HEK293 (cell line): ENCODE measurements around the gene ARHGAP32.

ENCODE experiments used
- CTCF ChIA-PET: fragments of 350-600 bp; formaldehyde crosslinking; extraction: SDS; loops from one replicate; lab custom pipeline; 2021; ENCODE audit warnings: antibody characterized with exemption; lab: Yijun Ruan, JAX
- POLR2A ChIA-PET: fragments of 300-600 bp; formaldehyde crosslinking; extraction: SDS; loops from one replicate; lab custom pipeline; 2020; ENCODE audit warnings: antibody characterized with exemption, inconsistent platforms; lab: Yijun Ruan, JAX
- H3K27ac ChIP-seq: fragments of 200-500 bp; sonication (Bioruptor generic); 2 replicates; pipeline ENCODE4 v1.5.1; 2014; ENCODE audit warnings: low read depth, low read length, control low read depth, inconsistent platforms; ENCODE audit errors: extremely low read depth
- H3K36me3 ChIP-seq, 2 experiments: fragments of 200-500 bp in 1 of 2; sonication (Bioruptor generic) in 1 of 2; 1 replicate in 1 of 2; 2 replicates in 1 of 2; pipeline ENCODE4 v1.5.1; 2014 to 2017; ENCODE audit warnings: inconsistent platforms in 2 of 2, low read length in 2 of 2; ENCODE audit not compliant: control insufficient read depth in 2 of 2, insufficient read depth in 1 of 2
- H3K4me1 ChIP-seq: fragments of 200-500 bp; sonication (Bioruptor generic); 2 replicates; pipeline ENCODE4 v1.5.1; 2014; ENCODE audit warnings: mild to moderate bottlenecking, low read length, inconsistent platforms; ENCODE audit not compliant: control insufficient read depth, insufficient read depth
- H3K4me3 ChIP-seq: 2 replicates; pipeline ENCODE4 v1.5.1; 2011; ENCODE audit warnings: low read depth, mild to moderate bottlenecking, control low read depth, low read length, moderate library complexity
- H3K9me3 ChIP-seq: fragments of 200-500 bp; sonication (Bioruptor generic); 2 replicates; pipeline ENCODE4 v1.5.1; 2014; ENCODE audit warnings: low read depth, low read length, inconsistent platforms; ENCODE audit not compliant: control insufficient read depth, insufficient read depth
- FEZF1 ChIP-seq: fragments of 450-650 bp; formaldehyde crosslinking; IDR thresholded peaks from 2 replicates; pipeline ENCODE4 v1.5.1; 2016; ENCODE audit warnings: missing biosample characterization, missing genetic modification characterization
- GLI2 ChIP-seq: fragments of 450-650 bp; formaldehyde crosslinking; IDR thresholded peaks from 2 replicates; pipeline ENCODE4; 2017; ENCODE audit warnings: missing biosample characterization, missing genetic modification characterization, low read depth, borderline replicate concordance
- KLF9 ChIP-seq: fragments of 450-650 bp; formaldehyde crosslinking; IDR thresholded peaks from 2 replicates; pipeline ENCODE4 v1.5.1; 2016; ENCODE audit warnings: missing biosample characterization, missing genetic modification characterization, low read depth
- MZF1 ChIP-seq: fragments of 450-650 bp; formaldehyde crosslinking; IDR thresholded peaks from 2 replicates; pipeline ENCODE4 v1.5.1; 2017; ENCODE audit warnings: missing biosample characterization, missing genetic modification characterization, borderline replicate concordance
- OSR2 ChIP-seq: fragments of 450-650 bp; formaldehyde crosslinking; IDR thresholded peaks from 2 replicates; pipeline ENCODE4 v1.5.1; 2016; ENCODE audit warnings: missing biosample characterization, missing genetic modification characterization
- PRDM4 ChIP-seq: fragments of 450-650 bp; formaldehyde crosslinking; IDR thresholded peaks from 2 replicates; pipeline ENCODE4 v1.5.1; 2017; ENCODE audit warnings: missing biosample characterization, missing genetic modification characterization
- SETDB1 ChIP-seq: IDR thresholded peaks from one replicate; pipeline ENCODE4 v1.6.1; 2017; ENCODE audit warnings: mild to moderate bottlenecking, low read length, moderate library complexity, mixed read lengths; ENCODE audit not compliant: insufficient read length
- TRIM28 ChIP-seq: IDR thresholded peaks from 2 replicates; pipeline ENCODE4 v1.6.1; 2011; ENCODE audit warnings: low read length, control low read depth, borderline replicate concordance
- ZBTB20 ChIP-seq: fragments of 450-650 bp; formaldehyde crosslinking; IDR thresholded peaks from 2 replicates; pipeline ENCODE4 v1.5.1; 2016; ENCODE audit warnings: missing biosample characterization, missing genetic modification characterization
- ZBTB21 ChIP-seq: fragments of 450-650 bp; formaldehyde crosslinking; IDR thresholded peaks from 2 replicates; pipeline ENCODE4 v1.5.1; 2017; ENCODE audit warnings: missing biosample characterization, missing genetic modification characterization
- ZEB2 ChIP-seq: fragments of 450-650 bp; formaldehyde crosslinking; IDR thresholded peaks from 2 replicates; pipeline ENCODE4 v1.5.1; 2016; ENCODE audit warnings: missing biosample characterization, missing genetic modification characterization
- ZFP69B ChIP-seq: fragments of 450-650 bp; formaldehyde crosslinking; IDR thresholded peaks from 2 replicates; pipeline ENCODE4 v1.5.1; 2016; ENCODE audit warnings: missing biosample characterization, missing genetic modification characterization
- ZNF133 ChIP-seq: fragments of 450-650 bp; formaldehyde crosslinking; IDR thresholded peaks from 2 replicates; pipeline ENCODE4 v1.5.1; 2016; ENCODE audit warnings: missing biosample characterization, missing genetic modification characterization
- ZNF23 ChIP-seq: fragments of 450-650 bp; formaldehyde crosslinking; IDR thresholded peaks from 2 replicates; pipeline ENCODE4 v1.5.1; 2016; ENCODE audit warnings: missing biosample characterization, missing genetic modification characterization, borderline replicate concordance
- ZNF311 ChIP-seq: fragments of 450-650 bp; formaldehyde crosslinking; IDR thresholded peaks from 2 replicates; pipeline ENCODE4 v1.5.1; 2017; ENCODE audit warnings: missing biosample characterization, missing genetic modification characterization, borderline replicate concordance
- ZNF324 ChIP-seq: fragments of 450-650 bp; formaldehyde crosslinking; IDR thresholded peaks from 2 replicates; pipeline ENCODE4 v1.5.1; 2016; ENCODE audit warnings: missing biosample characterization, missing genetic modification characterization
- ZNF350 ChIP-seq: fragments of 450-650 bp; formaldehyde crosslinking; IDR thresholded peaks from 2 replicates; pipeline ENCODE4 v1.5.0; 2017; ENCODE audit warnings: missing biosample characterization, mild to moderate bottlenecking, missing genetic modification characterization
- ZNF48 ChIP-seq: fragments of 450-650 bp; formaldehyde crosslinking; IDR thresholded peaks from 2 replicates; pipeline ENCODE4 v1.5.1; 2016; ENCODE audit warnings: missing biosample characterization, missing genetic modification characterization
- ZNF654 ChIP-seq: fragments of 450-650 bp; formaldehyde crosslinking; IDR thresholded peaks from 2 replicates; pipeline ENCODE4 v1.5.1; 2016; ENCODE audit warnings: low read depth, missing biosample characterization, missing genetic modification characterization
- ZNF677 ChIP-seq: fragments of 450-650 bp; IDR thresholded peaks from 2 replicates; pipeline ENCODE4 v1.5.0; 2018; ENCODE audit warnings: missing biosample characterization, mild to moderate bottlenecking, missing genetic modification characterization, moderate library complexity
- ZNF701 ChIP-seq: fragments of 450-650 bp; formaldehyde crosslinking; IDR thresholded peaks from 2 replicates; pipeline ENCODE4 v1.5.1; 2016; ENCODE audit warnings: missing biosample characterization, missing genetic modification characterization
- ZNF704 ChIP-seq: fragments of 450-650 bp; formaldehyde crosslinking; IDR thresholded peaks from 2 replicates; pipeline ENCODE4 v1.5.1; 2016; ENCODE audit warnings: missing biosample characterization, missing genetic modification characterization
- ZNF776 ChIP-seq: fragments of 450-650 bp; formaldehyde crosslinking; IDR thresholded peaks from 2 replicates; pipeline ENCODE4 v1.5.0; 2017; ENCODE audit warnings: missing biosample characterization, missing genetic modification characterization, borderline replicate concordance
- ZNF791 ChIP-seq: fragments of 450-650 bp; formaldehyde crosslinking; IDR thresholded peaks from 2 replicates; pipeline ENCODE4 v1.5.1; 2016; ENCODE audit warnings: missing biosample characterization, missing genetic modification characterization
- ZNF792 ChIP-seq: fragments of 450-650 bp; formaldehyde crosslinking; IDR thresholded peaks from 2 replicates; pipeline ENCODE4 v1.5.1; 2016; ENCODE audit warnings: missing biosample characterization, missing genetic modification characterization
- ZNF843 ChIP-seq: fragments of 450-650 bp; formaldehyde crosslinking; IDR thresholded peaks from 2 replicates; pipeline ENCODE4 v1.5.1; 2016; ENCODE audit warnings: missing biosample characterization, missing genetic modification characterization

ARHGAP32 gene

GRCh38 chr11:129230006-129230405 lies 37.9 kb upstream of the ARHGAP32 start:
- POLR2A ChIA-PET = no interaction called here
- H3K9me3 ChIP-seq = no peaks in the 10 kb centered on the region
- no peak overlapping the region for H3K27ac ChIP-seq
- no peaks in the 10 kb centered on the region for H3K4me1 ChIP-seq
- no peak for TF ChIP-seq ZNF843 (tag by site-specific recombination)
- no peak for TF ChIP-seq ZBTB20
- peak; percentile 15; the same call in 1 of the 2 replicates for TF ChIP-seq ZNF654 (tag by site-specific recombination)
- TF ChIP-seq ZNF311 = no peak
- TF ChIP-seq, all 188 proteins: peak for 1
- CTCF ChIA-PET = interaction anchor here (0.9 to 1.3 kb wide), 2 partner anchors 99 to 102 kb away, joined by 3 to 6 read pairs; no protein-coding TSS in a partner anchor
- no peak overlapping the region for H3K4me3 ChIP-seq
- no peaks in the 10 kb centered on the region for H3K36me3 ChIP-seq

DNA sequence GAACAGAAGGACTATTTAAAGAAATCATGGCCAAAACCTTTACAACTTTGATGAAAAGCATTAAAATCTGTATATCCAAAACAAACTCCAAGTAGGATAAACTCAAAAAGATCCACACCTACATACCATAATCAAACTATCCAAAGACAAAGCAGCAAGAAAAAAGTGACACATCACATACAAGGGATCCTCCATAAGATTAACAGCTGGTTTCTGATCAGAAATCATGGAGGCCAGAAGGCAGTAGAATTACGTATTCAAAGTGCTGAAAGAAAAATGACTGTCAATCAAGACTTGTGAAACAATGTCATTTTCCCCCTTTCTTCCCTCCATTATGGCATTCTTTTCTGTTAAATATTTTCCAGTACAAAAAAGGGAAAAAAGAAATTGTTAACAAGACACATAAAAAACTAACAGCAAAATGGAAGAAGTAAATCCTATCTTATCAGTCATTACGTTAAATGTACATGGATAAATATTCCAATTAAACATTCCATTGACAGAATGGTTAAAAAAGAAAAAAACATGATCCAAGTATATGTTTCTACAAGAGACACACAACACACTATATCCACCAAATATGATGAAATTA lies 34.2 kb upstream of the ARHGAP32 start:
- peak; percentile 99 for TF ChIP-seq ZNF791 (tag by site-specific recombination)
- TF ChIP-seq ZNF133 (tag by site-specific recombination) = no peak
- no peak for TF ChIP-seq ZNF324 (tag by site-specific recombination)
- TF ChIP-seq SETDB1 = peak; percentile 98
- TF ChIP-seq ZNF350 = no peak
- no peak for TF ChIP-seq MZF1 (tag by site-specific recombination)
- TF ChIP-seq TRIM28 = peak; percentile 87; the same call in 1 of the 2 replicates
- TF ChIP-seq FEZF1 (tag by site-specific recombination) = no peak
- no peak for TF ChIP-seq GLI2
- TF ChIP-seq ZBTB20 = no peak
- TF ChIP-seq, all 188 proteins: peak for 3
- Histone ChIP-seq H3K9me3 (no peaks in the 10 kb centered on the region), H3K27ac (no peak overlapping the region), H3K4me3 (no peak overlapping the region), H3K4me1 (no peaks in the 10 kb centered on the region), H3K36me3 (no peaks in the 10 kb centered on the region)
- POLR2A ChIA-PET = no interaction called here
- CTCF ChIA-PET = no interaction called here

GRCh38 chr11:129225190-129225589 lies 33.1 kb upstream of the ARHGAP32 start:
- Histone ChIP-seq H3K9me3 (no peaks in the 10 kb centered on the region), H3K36me3 (no peaks in the 10 kb centered on the region), H3K4me3 (no peak overlapping the region), H3K27ac (no peak overlapping the region), H3K4me1 (0 out of 2 replicates have a peak, but pooled peaks cover 2% of the 10 kb centered on the region)
- ChIA-PET CTCF (interaction anchor here (0.6 kb wide), 1 partner anchor 338 kb away, joined by 3 read pairs; no protein-coding TSS in a partner anchor), POLR2A (no interaction called here)
- TF ChIP-seq ZNF776 (tag by site-specific recombination) (no peak), OSR2 (tag by site-specific recombination) (no peak), ZNF23 (tag by site-specific recombination) (no peak), FEZF1 (tag by site-specific recombination) (no peak), ZNF48 (tag by site-specific recombination) (no peak), ZNF701 (tag by site-specific recombination) (no peak), ZNF704 (tag by site-specific recombination) (no peak), KLF9 (no peak), ZNF311 (no peak), ZBTB21 (tag by site-specific recombination) (no peak), ZEB2 (tag by site-specific recombination) (no peak), PRDM4 (tag by site-specific recombination) (no peak), ZNF792 (tag by site-specific recombination) (no peak), ZNF791 (tag by site-specific recombination) (no peak), ZNF677 (tag by site-specific recombination) (no peak), ZFP69B (tag by site-specific recombination) (no peak)
